Stimulated activated CD8-positive, alpha-beta memory T cell treated with anti-CD3 and anti-CD28 coated beads, Interleukin-7, amount 100 ng/mL, for 4 hours (primary cell): Measurements from ENCODE around the gene C11orf91.

Source experiments
- DNase-seq, 2 donors: peaks; one replicate each; pipeline ENCODE4 v3.0.0-alpha.2; 2020; ENCODE audit warnings: low read depth in 2 of 2

C11orf91 gene

DNA sequence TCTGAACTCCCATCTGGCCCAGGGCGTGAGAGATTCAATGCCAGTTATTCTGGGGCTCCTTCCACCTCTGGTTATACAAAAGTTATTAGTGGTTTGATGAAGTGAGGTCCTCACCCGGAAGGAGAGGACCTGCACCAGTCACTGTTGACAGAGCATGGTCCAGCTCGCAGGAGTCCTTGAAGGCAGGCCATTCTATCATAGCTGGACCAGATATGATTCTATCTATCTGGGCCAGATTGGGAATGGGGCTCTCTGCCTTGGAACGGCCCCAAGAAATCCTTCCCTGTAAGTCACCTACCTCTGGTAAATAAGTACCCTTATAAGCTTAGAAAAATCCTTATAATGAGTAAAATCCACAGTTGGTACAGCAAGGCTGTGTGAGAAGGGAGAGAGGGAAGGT is 50.7 kb downstream of the C11orf91 start:
- DNase-seq: no peak
